Caco-2 (cell line): Measurements from ENCODE around the gene EPHB2. TPM values are rescaled to one million over a fixed set of nuclear protein-coding genes. Genes with fewer than 3 reads are reported as not detected.

Experiments
- BruUV-seq: library from RNA; stranded (reverse); fragments of 400-500 nt; replicated peaks from 2 replicates; lab custom pipeline; 2021; lab: Mats Ljungman, UMichigan
- CTCF ChIA-PET: fragments of 300-600 bp; sonication (Branson Sonifier 250); formaldehyde crosslinking; loops from one replicate; lab custom pipeline; 2022; ENCODE audit warnings: antibody characterized with exemption; lab: Charles Lee
- POLR2A ChIA-PET: fragments of 300-600 bp; sonication (Branson Sonifier 250); formaldehyde crosslinking; loops from one replicate; lab custom pipeline; 2022; ENCODE audit warnings: antibody characterized with exemption; lab: Charles Lee
- DNase-seq, 2 experiments: peaks; one replicate each; pipeline versions ENCODE4 v3.0.0 to v3.0.0-alpha.2; 2020 to 2022
- H3K27me3 ChIP-seq: replicated peaks from 2 replicates; pipeline ENCODE4 v1.6.0; 2011; ENCODE audit warnings: low read length; ENCODE audit not compliant: control insufficient read depth, insufficient read depth
- H3K36me3 ChIP-seq: 2 replicates; pipeline ENCODE4 v1.5.1; 2011; ENCODE audit warnings: low read length; ENCODE audit not compliant: control insufficient read depth, insufficient read depth
- H3K4me1 ChIP-seq: fragments of 250-450 bp; sonication (Bioruptor Pico); 2 replicates; pipeline ENCODE4 v1.5.1; 2020; ENCODE audit warnings: mild to moderate bottlenecking
- H3K4me3 ChIP-seq: 2 replicates; pipeline ENCODE4 v1.5.1; 2011; ENCODE audit warnings: low read depth, mild to moderate bottlenecking, control low read depth, low read length
- H3K9me3 ChIP-seq: fragments of 250-450 bp; sonication (Bioruptor Pico); 2 replicates; pipeline ENCODE4 v1.5.1; 2020; ENCODE audit warnings: mild to moderate bottlenecking, moderate library complexity
- H3K27ac Mint-ChIP-seq: one replicate; pipeline ENCODE4 v1.8.0; 2022; ENCODE audit warnings: mixed read lengths; ENCODE audit not compliant: unreplicated experiment
- H3K27me3 Mint-ChIP-seq: one replicate; pipeline ENCODE4 v1.8.0; 2022; ENCODE audit warnings: mixed read lengths; ENCODE audit not compliant: insufficient read depth, unreplicated experiment
- H3K36me3 Mint-ChIP-seq: one replicate; pipeline ENCODE4 v1.8.0; 2022; ENCODE audit warnings: mild to moderate bottlenecking, mixed read lengths; ENCODE audit not compliant: insufficient read depth, unreplicated experiment
- H3K4me1 Mint-ChIP-seq: one replicate; pipeline ENCODE4 v1.8.0; 2022; ENCODE audit warnings: low read depth, mixed read lengths; ENCODE audit not compliant: unreplicated experiment
- H3K4me3 Mint-ChIP-seq: one replicate; pipeline ENCODE4 v1.8.0; 2022; ENCODE audit warnings: mild to moderate bottlenecking, moderate library complexity, mixed read lengths; ENCODE audit not compliant: unreplicated experiment
- H3K9me3 Mint-ChIP-seq: one replicate; pipeline ENCODE4 v1.8.0; 2022; ENCODE audit warnings: mixed read lengths; ENCODE audit not compliant: unreplicated experiment
- intact Hi-C: fragments of 100-400 bp; cut with micrococcal nuclease; formaldehyde crosslinking; loops from one replicate; pipeline ENCODE4 v1.10.0; 2022; ENCODE audit not compliant: unreplicated experiment
- total RNA-seq: library from RNA; stranded (reverse); gene quantifications from 2 replicates; pipeline ENCODE4 v1.2.3, GENCODE V29; 2022
- TF ChIP-seq, protein P1 (sequence below), 2 experiments: fragments of 200-600 bp in 1 of 2; IDR thresholded peaks; 1 replicate in 1 of 2; 2 replicates in 1 of 2; pipeline versions ENCODE4 v1.5.1 to v1.8.0; 2011 to 2022; ENCODE audit warnings: antibody characterized with exemption in 1 of 2, control low read depth in 1 of 2, inconsistent platforms in 1 of 2, low read depth in 1 of 2, low read length in 1 of 2, mild to moderate bottlenecking in 1 of 2, moderate library complexity in 1 of 2; ENCODE audit not compliant: insufficient read depth in 1 of 2, severe bottlenecking in 1 of 2, unreplicated experiment in 1 of 2

EPHB2 gene
- total RNA-seq, 1 experiment from 2014 or later, result 30.1 TPM

- H3K27ac Mint-ChIP-seq, result no peak overlapping the region
- H3K9me3 Mint-ChIP-seq, result no peaks in the 10 kb centered on the region
- TF ChIP-seq, protein P1, sequence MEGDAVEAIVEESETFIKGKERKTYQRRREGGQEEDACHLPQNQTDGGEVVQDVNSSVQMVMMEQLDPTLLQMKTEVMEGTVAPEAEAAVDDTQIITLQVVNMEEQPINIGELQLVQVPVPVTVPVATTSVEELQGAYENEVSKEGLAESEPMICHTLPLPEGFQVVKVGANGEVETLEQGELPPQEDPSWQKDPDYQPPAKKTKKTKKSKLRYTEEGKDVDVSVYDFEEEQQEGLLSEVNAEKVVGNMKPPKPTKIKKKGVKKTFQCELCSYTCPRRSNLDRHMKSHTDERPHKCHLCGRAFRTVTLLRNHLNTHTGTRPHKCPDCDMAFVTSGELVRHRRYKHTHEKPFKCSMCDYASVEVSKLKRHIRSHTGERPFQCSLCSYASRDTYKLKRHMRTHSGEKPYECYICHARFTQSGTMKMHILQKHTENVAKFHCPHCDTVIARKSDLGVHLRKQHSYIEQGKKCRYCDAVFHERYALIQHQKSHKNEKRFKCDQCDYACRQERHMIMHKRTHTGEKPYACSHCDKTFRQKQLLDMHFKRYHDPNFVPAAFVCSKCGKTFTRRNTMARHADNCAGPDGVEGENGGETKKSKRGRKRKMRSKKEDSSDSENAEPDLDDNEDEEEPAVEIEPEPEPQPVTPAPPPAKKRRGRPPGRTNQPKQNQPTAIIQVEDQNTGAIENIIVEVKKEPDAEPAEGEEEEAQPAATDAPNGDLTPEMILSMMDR (IDR thresholded peaks at IDR 0.05; ENCODE audit: insufficient read depth in 1 of 2, low read depth in 1 of 2, low read length in 1 of 2, severe bottlenecking in 1 of 2, unreplicated experiment in 1 of 2), result no peak
- ChIA-PET CTCF (no interaction called here), POLR2A (no interaction called here)
- H3K36me3 ChIP-seq, result no peaks in the 10 kb centered on the region
- intact Hi-C loops, result no loop called here
- no TSS peak for BruUV-seq
- no peaks in the 10 kb centered on the region for H3K27me3 Mint-ChIP-seq
- no peaks in the 10 kb centered on the region for H3K4me1 Mint-ChIP-seq
- H3K9me3 ChIP-seq, result no peaks in the 10 kb centered on the region
- H3K36me3 Mint-ChIP-seq, result peaks cover 7% of the 10 kb centered on the region
- no peaks in the 10 kb centered on the region for H3K4me1 ChIP-seq
- DNase-seq, result no peak
- no peak overlapping the region for H3K4me3 ChIP-seq
- no peaks in the 10 kb centered on the region for H3K27me3 ChIP-seq
- H3K4me3 Mint-ChIP-seq, result no peak overlapping the region
Measured at GRCh38 chr1:22855668-22856606, 145.3 kb downstream of the EPHB2 start.

DNA sequence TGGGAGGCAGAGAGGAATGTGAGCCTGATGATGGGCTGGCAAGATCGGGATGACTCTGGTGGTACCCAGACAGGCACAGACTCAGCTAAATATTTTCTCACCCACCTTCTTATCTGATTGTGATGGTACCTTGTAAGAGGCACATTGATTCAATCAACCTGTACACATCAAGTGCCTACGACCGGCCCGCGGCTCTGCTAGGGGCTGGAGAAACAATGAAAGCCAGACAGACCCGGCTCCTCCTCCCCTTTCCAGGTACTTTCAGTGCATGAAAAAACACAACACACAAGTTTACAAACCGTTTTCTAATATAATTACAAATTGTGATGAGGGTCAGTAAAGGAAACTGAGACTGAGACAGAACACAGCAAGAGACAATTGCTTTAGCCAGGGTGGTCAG is 147.0 kb downstream of the EPHB2 start:
- Histone ChIP-seq H3K36me3 (no peaks in the 10 kb centered on the region), H3K27me3 (no peaks in the 10 kb centered on the region), H3K9me3 (no peaks in the 10 kb centered on the region), H3K4me1 (no peaks in the 10 kb centered on the region), H3K4me3 (no peak overlapping the region)
- intact Hi-C loops, result no loop called here
- Mint-ChIP-seq H3K36me3 (peaks cover 7% of the 10 kb centered on the region), H3K4me1 (no peaks in the 10 kb centered on the region), H3K4me3 (no peak overlapping the region), H3K27me3 (no peaks in the 10 kb centered on the region), H3K27ac (no peak overlapping the region), H3K9me3 (no peaks in the 10 kb centered on the region)
- POLR2A ChIA-PET, result no interaction called here
- no peak for DNase-seq
- CTCF ChIA-PET, result interaction anchor here (0.6 kb wide), 1 partner anchor 396 kb away, joined by 6 read pairs; no protein-coding TSS in a partner anchor
- no TSS peak for BruUV-seq
- TF ChIP-seq, protein P1 (IDR thresholded peaks at IDR 0.05; ENCODE audit: insufficient read depth in 1 of 2, low read depth in 1 of 2, low read length in 1 of 2, severe bottlenecking in 1 of 2, unreplicated experiment in 1 of 2), result no peak

- Mint-ChIP-seq H3K36me3 (peaks cover 7% of the 10 kb centered on the region), H3K9me3 (no peaks in the 10 kb centered on the region), H3K27me3 (no peaks in the 10 kb centered on the region), H3K27ac (no peak overlapping the region), H3K4me3 (no peak overlapping the region), H3K4me1 (no peaks in the 10 kb centered on the region)
- ChIA-PET POLR2A (no interaction called here), CTCF (interaction anchor here (0.9 kb wide), 1 partner anchor 156 kb away, joined by 3 read pairs; no protein-coding TSS in a partner anchor)
- BruUV-seq, result no TSS peak
- intact Hi-C loops, result loop anchor here (5.0 kb wide), 1 partner anchor 158 kb away; no protein-coding TSS in a partner anchor
- H3K4me3 ChIP-seq, result no peak overlapping the region
- DNase-seq, result no peak
- no peaks in the 10 kb centered on the region for H3K4me1 ChIP-seq
- no peaks in the 10 kb centered on the region for H3K27me3 ChIP-seq
- no peaks in the 10 kb centered on the region for H3K36me3 ChIP-seq
- H3K9me3 ChIP-seq, result no peaks in the 10 kb centered on the region
- TF ChIP-seq, protein P1 (IDR thresholded peaks at IDR 0.05; ENCODE audit: insufficient read depth in 1 of 2, low read depth in 1 of 2, low read length in 1 of 2, severe bottlenecking in 1 of 2, unreplicated experiment in 1 of 2), result no peak
Measured at GRCh38 chr1:22860414-22860800, 149.8 kb downstream of the EPHB2 start.
